ENCODE data around the gene ANP32A. TPM values are rescaled to one million over a fixed set of nuclear protein-coding genes. Genes with fewer than 3 reads are reported as not detected.

The ANP32A gene
- total and polyA plus RNA-seq, 9 of the 15 experiments (the other 6 are each of a cell fraction or from before 2014, with no cell fraction given), result 13.2 to 656 (median 210) TPM

DNA sequence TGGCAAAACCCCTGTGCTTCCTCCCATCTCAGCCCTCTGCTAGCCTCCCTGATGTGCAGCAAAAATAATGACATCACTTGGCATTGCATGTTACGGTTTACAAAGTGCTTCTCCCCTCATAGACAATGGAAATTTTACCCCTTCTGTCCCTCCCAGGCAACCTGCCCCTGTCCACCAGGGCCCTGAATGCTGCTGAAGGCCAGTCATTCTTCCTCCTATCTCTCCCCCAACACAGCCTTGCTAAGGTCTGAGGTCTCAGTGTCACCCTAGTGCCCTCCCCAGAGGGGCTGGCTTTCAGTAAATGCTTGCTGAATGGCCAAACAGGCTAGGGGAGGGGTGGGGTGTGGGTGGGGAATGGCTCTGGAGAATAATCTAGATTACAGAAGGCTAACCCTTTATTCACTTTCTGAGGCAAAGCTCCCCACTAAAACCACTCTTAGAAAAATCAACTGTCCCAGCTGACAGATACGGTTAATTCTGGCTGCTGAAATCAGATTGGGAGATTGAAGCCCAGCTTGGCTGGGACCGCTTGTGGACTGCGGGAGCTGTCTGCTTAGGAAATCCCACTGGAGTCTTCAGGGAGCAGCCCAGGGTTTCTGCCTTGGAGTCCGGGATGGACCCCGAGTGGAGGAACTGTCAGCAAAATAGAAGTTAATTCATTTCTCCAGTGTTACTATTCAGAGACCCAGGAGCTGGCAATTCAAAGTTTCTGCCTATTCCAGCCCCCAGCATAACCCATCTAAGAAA, 22.9 kb downstream of the ANP32A start:
- intact Hi-C loops (cut with micrococcal nuclease) (no loop called here), in situ Hi-C loops (cut with MboI) (no loop called here)
- TF ChIP-seq VEZF1 (CRISPR knock-in tag; IDR thresholded peaks at IDR 0.05), result peak; percentile 59
- TF ChIP-seq ZBTB33 (CRISPR knock-in tag; IDR thresholded peaks at IDR 0.05), result no peak
- TF ChIP-seq CREBBP (IDR thresholded peaks at IDR 0.05; ENCODE audit: low read depth, low read length), result no peak
- no peak for TF ChIP-seq PRPF4 (IDR thresholded peaks at IDR 0.05; ENCODE audit: insufficient read depth, low read depth, low read length, poor library complexity, severe bottlenecking)
- no peak for TF ChIP-seq SAFB (IDR thresholded peaks at IDR 0.05; ENCODE audit: borderline replicate concordance, low read depth, low read length)
- TF ChIP-seq ATF7 (IDR thresholded peaks at IDR 0.05), result no peak
- no peak for TF ChIP-seq CHCHD3 (CRISPR knock-in tag; IDR thresholded peaks at IDR 0.05)
- Histone ChIP-seq H3K36me3 (ENCODE audit: control insufficient read depth, insufficient read depth, low read length) (peaks cover 55% of the 10 kb centered on the region; the same call in 2 of the 3 replicates), H3K4me1 (replicated peaks in 1 of 2; ENCODE audit: control insufficient read depth in 2 of 2, insufficient read depth in 2 of 2, low read length in 2 of 2) (peaks cover 14 to 18% of the 10 kb centered on the region in 2 experiments; a peak in 4 of 5 replicates), H3K27me3 (ENCODE audit: control insufficient read depth in 2 of 2, insufficient read depth in 2 of 2, low read length in 2 of 2) (no peaks in the 10 kb centered on the region), H3K9me3 (replicated peaks; ENCODE audit: control insufficient read depth, insufficient read depth, low read depth, low read length) (no peaks in the 10 kb centered on the region), H3K4me3 (no peak overlapping the region), H3K9ac (ENCODE audit: insufficient read depth in 1 of 2, low read depth in 2 of 2, low read length in 2 of 2) (peak overlapping the region in 1 of 2 experiments; percentile 54; a peak in 1 of 4 replicates), H2AFZ (ENCODE audit: low read depth, low read length) (no peak overlapping the region), H3K27ac (ENCODE audit: extremely low read depth, low read depth, low read length) (no peak overlapping the region), H4K20me1 (replicated peaks; ENCODE audit: control insufficient read depth, insufficient read depth, low read length) (peaks cover 49% of the 10 kb centered on the region), H3K79me2 (ENCODE audit: control insufficient read depth, insufficient read depth, low read length) (peaks cover 96% of the 10 kb centered on the region), H3K4me2 (ENCODE audit: insufficient read depth, low read length) (no peak overlapping the region), H3K9me1 (ENCODE audit: control insufficient read depth, insufficient read depth, low read length) (peaks cover 4% of the 10 kb centered on the region)
- FAIRE-seq (peak; percentile 78), ATAC-seq (peak; percentile 94), DNase-seq (ENCODE audit: extremely low read depth in 1 of 4, low spot score in 3 of 4) (peak; percentile 38 to 86 (median 60))
- 45% methylated on average over 6 of the region's 6 CpGs for WGBS (ENCODE audit: insufficient coverage, low coverage, missing lambda C conversion rate)
- POLR2A ChIA-PET, result interaction anchor here (0.5 to 1.9 kb wide), 7 partner anchors 9 to 22 kb away, joined by 3 to 7 read pairs (median 5); no protein-coding TSS in a partner anchor
- CTCF ChIA-PET (ENCODE audit: low intra/inter-chr PET ratio), result no interaction called here
- BruUV-seq (replicated peaks), result no TSS peak

Data from K562 (cell line).